MM.1S (cell line): ENCODE results near the gene COG2.

Experiments used
- EZH2 ChIP-seq: fragments of 300-600 bp; sonication (generic); optimal IDR thresholded peaks from 2 replicates; pipeline ENCODE3; 2017; ENCODE audit warnings: low read depth, mild to moderate bottlenecking, antibody characterized with exemption, low read length, mixed read lengths
- TF ChIP-seq, protein P1 (sequence below): fragments of 300-600 bp; sonication (generic); IDR thresholded peaks from 2 replicates; pipeline ENCODE4 v1.5.1; 2016; ENCODE audit warnings: antibody characterized with exemption, low read length, mixed read lengths

DNA sequence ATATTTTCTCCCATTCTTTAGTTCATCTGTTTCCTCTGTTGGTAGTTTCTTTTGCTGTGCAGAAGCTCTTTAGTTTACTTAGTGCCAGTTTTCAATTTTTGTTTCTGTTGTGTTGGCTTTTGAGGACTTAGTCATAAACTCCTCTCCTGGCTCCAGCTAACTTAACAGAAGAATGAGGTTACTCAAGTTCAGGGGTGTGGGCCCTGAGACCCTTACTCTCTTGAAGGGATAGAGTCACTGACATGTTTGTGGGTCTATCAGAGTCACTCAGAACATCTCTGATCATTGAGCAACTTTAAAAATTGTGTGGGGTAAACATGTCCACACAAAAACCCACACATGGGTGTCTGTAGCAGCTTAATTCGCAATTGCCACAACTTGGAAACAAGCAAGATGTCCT lies 57.4 kb downstream of the COG2 start:
- TF ChIP-seq, protein P1, sequence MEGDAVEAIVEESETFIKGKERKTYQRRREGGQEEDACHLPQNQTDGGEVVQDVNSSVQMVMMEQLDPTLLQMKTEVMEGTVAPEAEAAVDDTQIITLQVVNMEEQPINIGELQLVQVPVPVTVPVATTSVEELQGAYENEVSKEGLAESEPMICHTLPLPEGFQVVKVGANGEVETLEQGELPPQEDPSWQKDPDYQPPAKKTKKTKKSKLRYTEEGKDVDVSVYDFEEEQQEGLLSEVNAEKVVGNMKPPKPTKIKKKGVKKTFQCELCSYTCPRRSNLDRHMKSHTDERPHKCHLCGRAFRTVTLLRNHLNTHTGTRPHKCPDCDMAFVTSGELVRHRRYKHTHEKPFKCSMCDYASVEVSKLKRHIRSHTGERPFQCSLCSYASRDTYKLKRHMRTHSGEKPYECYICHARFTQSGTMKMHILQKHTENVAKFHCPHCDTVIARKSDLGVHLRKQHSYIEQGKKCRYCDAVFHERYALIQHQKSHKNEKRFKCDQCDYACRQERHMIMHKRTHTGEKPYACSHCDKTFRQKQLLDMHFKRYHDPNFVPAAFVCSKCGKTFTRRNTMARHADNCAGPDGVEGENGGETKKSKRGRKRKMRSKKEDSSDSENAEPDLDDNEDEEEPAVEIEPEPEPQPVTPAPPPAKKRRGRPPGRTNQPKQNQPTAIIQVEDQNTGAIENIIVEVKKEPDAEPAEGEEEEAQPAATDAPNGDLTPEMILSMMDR: no peak
- no peak for TF ChIP-seq EZH2
